ENCODE results near the gene SCO2.
A peak's percentile ranks its signal among the peaks of the same experiment; 100 is the strongest.

Gene SCO2

GRCh38 chr22:50547263-50547985 lies 22.0 kb upstream of the SCO2 start:
- TF ChIP-seq CTCF (IDR thresholded peaks at IDR 0.05; ENCODE audit: insufficient read depth, low read length, missing control alignments), result no peak
- POLR2A ChIA-PET, result interaction anchor here (1.2 kb wide), 1 partner anchor 15 kb away, joined by 3 read pairs; the partner anchor contains the start of gene SYCE3

GRCh38 chr22:50546326-50547262 lies 21.2 kb upstream of the SCO2 start:
- ChIA-PET CTCF (interaction anchor here (0.9 to 4.2 kb wide), 6 partner anchors 11 to 74 kb away, joined by 3 to 25 read pairs (median 16); partner anchors contain the start of genes SCO2 and SYCE3), POLR2A (interaction anchor here (1.2 kb wide), 1 partner anchor 16 kb away, joined by 3 read pairs; the partner anchor contains the start of gene SYCE3)
- DNase-seq (ENCODE audit: low read depth, low spot score), result no peak
- no peak overlapping the region for H3K4me3 ChIP-seq (ENCODE audit: low read depth, low read length)
- TF ChIP-seq CTCF (IDR thresholded peaks at IDR 0.05; ENCODE audit: insufficient read depth, low read length, missing control alignments), result no peak

More at GRCh38 chr22:50547263-50547985, 22.0 kb upstream of the SCO2 start:
- DNase-seq (ENCODE audit: low read depth, low spot score), result no peak
- H3K4me3 ChIP-seq (ENCODE audit: low read depth, low read length), result no peak overlapping the region
- CTCF ChIA-PET, result interaction anchor here (2.5 to 4.2 kb wide), 3 partner anchors 10 to 21 kb away, joined by 15 to 25 read pairs (median 20); partner anchors contain the start of genes SCO2 and SYCE3

GRCh38 chr22:50545522-50546325 lies 20.3 kb upstream of the SCO2 start, which contains the start of gene KLHDC7B:
Gene KLHDC7B (plus strand): TSS chr22:50545899. CDS start chr22:50546244, 345 bp downstream.
- ChIA-PET POLR2A (interaction anchor here (0.7 to 0.9 kb wide), 2 partner anchors 20 to 36 kb away, joined by 4 to 5 read pairs; partner anchors contain the start of gene SCO2), CTCF (interaction anchor here (0.8 to 4.2 kb wide), 11 partner anchors 10 to 217 kb away, joined by 3 to 25 read pairs (median 4); partner anchors contain the start of genes CHKB, SCO2 and SYCE3)
- TF ChIP-seq CTCF (IDR thresholded peaks at IDR 0.05; ENCODE audit: insufficient read depth, low read length, missing control alignments), result peak; percentile 37
- no peak for DNase-seq (ENCODE audit: low read depth, low spot score)
- H3K4me3 ChIP-seq (ENCODE audit: low read depth, low read length), result no peak within 1 kb of the TSS

- ChIA-PET CTCF (interaction anchor here (1.0 to 4.2 kb wide), 9 partner anchors 9 to 216 kb away, joined by 3 to 25 read pairs (median 4); partner anchors contain the start of genes CHKB, SCO2 and SYCE3), POLR2A (interaction anchor here (0.7 to 0.9 kb wide), 2 partner anchors 19 to 37 kb away, joined by 4 to 5 read pairs; partner anchors contain the start of gene SCO2)
- no peak for TF ChIP-seq CTCF (IDR thresholded peaks at IDR 0.05; ENCODE audit: insufficient read depth, low read length, missing control alignments)
- H3K4me3 ChIP-seq (ENCODE audit: low read depth, low read length), result no peak overlapping the region
- no peak for DNase-seq (ENCODE audit: low read depth, low spot score)
These were observed 19.4 kb upstream of the SCO2 start for GRCh38 chr22:50544746-50545253.

- POLR2A ChIA-PET, result no interaction called here
- CTCF ChIA-PET, result interaction anchor here (1.0 to 4.2 kb wide), 9 partner anchors 8 to 216 kb away, joined by 3 to 25 read pairs (median 4); partner anchors contain the start of genes CHKB, SCO2 and SYCE3
- peak; percentile 77 for TF ChIP-seq CTCF (IDR thresholded peaks at IDR 0.05; ENCODE audit: insufficient read depth, low read length, missing control alignments)
- DNase-seq (ENCODE audit: low read depth, low spot score), result no peak
- peak overlapping the region; percentile 27 for H3K4me3 ChIP-seq (ENCODE audit: low read depth, low read length)
These were observed 18.8 kb upstream of the SCO2 start for GRCh38 chr22:50544078-50544745.

Data from AG04449 (cell line).